Measurements from ENCODE around the gene CABP2.
A peak's percentile ranks its signal among the peaks of the same experiment; 100 is the strongest.
"Not testable (repeated sequence)": the region's sequence is repeated elsewhere in the genome, so short reads cannot be mapped to it uniquely, and the experiment has no call there.

CABP2 gene

DNA sequence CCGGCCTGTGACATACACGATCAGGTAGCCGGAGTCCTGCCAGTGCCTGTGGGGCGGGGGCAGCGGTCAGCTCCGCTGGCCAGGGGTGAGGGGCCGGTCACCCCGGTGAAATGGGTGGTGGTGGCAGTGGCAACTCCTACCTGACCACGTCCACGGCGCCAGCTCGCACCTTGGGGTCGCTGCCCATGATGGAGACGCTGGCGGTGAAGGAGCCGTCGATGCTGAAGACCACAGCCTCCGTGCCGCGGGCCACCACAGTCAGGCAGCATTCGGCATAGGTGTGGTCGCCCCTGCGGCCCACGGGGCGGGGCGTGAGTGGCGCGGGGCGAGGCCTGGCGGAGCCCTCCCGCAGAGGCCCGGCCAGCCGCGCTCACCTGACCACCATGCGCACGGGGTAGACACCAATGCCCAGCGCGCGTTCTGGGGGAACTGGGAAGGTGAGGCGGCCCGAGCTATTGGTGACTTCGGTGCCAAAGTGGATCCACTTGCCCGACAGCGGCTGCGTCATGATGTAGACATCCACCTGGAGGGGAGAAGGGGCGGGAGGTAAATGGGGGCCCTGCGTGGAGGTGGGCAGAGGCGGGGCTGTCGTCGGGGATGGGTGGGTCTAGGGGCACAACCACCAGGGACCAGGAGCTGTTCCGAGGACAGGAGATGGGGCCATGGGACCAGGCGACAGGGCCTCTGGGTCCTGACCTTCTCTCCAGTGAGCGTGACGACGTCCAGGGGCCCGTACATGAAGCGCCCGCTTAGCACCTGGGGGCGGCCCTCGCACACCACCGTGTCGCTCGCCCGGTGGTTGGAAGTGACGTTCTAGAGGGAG is 29.5 kb downstream of the CABP2 start:
- no peak for DNase-seq

DNA sequence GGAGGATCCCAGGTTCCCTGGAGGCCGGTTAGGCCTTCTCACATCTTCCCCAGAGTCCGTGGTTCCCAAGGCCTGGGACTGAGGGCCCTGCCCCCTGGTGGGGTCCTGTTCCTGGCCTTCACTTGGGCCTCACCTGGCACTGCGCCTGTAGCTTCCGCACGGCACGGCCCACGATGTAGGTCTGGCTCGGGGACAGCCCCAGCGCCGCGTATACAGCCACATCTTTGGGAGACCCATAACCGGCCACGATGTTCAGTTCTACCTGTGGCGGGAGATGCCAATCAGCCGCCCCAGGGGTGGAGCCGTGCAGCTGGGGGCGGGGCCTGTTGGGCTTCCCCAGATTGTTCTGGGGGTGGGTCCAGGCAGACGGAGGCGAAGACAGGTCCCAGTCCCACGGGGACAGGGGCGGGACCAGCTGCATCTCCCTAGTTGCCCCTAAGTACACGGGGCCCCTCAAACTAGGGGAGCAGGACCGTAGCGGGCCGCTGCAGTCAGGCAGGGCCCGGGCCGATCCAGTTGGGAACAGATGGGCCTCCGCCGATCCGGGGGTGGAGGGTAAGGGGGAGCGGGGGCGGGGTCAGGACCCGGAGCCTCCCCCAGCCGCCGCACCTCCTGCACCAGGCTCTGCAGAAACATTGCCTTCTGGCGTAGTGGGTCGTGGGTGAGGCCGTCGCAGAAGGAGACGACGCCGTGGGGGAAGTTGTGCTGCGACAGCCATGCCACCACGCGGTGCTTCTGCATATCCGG is 30.3 kb downstream of the CABP2 start:
- no peak for DNase-seq

DNA sequence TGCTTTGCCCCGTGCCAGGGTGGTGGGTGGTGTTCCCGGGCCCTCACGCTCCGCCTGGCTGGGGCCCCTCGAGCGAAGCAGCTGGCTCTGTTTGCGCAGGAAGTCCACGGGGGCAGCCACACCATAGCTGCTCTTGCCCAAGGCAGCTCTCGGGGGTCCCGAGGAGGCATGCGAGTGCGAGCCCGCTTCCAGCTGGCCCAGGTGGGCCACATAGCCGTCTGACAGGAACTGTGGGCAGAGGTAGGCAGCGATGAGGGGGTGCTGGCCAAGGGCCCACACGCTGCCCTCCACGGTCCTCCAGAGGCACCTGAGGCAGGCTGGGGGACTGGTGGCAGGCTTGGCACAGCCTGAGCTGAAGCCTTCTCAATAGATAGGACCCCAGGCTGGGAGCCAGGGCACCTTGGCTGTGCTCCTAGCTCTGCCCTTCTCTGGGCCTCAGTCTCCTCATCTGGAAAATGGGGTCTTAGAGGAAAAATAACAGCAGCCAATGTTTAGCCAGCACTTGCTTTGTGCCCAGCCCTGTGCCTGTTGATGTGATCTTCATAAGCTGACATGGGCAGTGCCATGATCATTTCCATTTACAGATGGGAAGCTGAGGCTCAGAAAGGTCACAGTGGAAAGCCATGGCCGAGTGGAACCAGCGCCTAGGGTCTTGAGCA is 31.0 kb downstream of the CABP2 start:
- DNase-seq = no peak

DNA sequence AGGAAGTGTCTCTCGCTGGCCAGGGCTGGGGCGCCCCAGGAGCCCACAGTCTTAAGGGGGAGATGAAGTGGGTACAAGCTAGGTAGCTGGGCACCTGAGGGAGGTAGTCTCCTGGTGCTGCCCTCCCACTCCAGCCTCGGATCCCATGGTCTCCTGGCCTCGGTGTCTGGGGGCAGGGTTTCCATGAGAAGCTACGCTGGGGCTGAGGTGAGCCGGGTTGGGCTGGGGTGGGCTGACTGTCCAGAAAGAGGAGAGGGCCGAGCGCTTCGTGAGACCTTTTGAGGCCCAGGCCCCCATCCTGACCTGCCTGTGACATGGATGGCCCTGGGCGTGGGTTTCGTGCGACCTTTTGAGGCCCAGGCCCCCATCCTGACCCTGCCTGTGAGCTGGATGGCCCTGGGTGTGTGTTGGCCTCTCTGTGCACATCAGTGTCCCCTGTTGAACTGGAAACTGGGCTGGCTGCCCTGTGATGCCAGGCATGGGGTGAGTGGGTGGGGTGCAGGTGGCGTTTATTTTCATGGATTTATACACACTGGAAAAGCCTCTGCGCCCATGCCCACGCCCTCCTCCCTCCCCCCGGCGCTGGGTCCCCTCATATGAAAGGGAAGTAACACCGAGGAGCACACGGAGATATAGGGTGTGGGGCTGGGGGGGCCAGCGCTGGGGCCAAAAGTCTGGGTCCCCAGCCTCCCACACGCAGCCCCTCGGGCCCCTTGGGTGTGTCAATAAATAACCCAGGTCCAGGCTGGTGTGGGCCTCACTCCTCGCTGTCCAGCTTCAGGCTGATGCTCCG is 31.8 kb downstream of the CABP2 start:
- DNase-seq = no peak

DNA sequence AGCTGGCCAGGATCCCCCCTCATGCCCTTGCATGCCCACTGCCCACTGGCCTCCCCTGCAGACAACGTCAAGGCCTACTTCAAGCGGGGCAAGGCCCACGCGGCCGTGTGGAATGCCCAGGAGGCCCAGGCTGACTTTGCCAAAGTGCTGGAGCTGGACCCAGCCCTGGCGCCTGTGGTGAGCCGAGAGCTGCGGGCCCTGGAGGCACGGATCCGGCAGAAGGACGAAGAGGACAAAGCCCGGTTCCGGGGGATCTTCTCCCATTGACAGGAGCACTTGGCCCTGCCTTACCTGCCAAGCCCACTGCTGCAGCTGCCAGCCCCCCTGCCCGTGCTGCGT is 32.5 kb downstream of the CABP2 start:
- DNase-seq = no peak

DNA sequence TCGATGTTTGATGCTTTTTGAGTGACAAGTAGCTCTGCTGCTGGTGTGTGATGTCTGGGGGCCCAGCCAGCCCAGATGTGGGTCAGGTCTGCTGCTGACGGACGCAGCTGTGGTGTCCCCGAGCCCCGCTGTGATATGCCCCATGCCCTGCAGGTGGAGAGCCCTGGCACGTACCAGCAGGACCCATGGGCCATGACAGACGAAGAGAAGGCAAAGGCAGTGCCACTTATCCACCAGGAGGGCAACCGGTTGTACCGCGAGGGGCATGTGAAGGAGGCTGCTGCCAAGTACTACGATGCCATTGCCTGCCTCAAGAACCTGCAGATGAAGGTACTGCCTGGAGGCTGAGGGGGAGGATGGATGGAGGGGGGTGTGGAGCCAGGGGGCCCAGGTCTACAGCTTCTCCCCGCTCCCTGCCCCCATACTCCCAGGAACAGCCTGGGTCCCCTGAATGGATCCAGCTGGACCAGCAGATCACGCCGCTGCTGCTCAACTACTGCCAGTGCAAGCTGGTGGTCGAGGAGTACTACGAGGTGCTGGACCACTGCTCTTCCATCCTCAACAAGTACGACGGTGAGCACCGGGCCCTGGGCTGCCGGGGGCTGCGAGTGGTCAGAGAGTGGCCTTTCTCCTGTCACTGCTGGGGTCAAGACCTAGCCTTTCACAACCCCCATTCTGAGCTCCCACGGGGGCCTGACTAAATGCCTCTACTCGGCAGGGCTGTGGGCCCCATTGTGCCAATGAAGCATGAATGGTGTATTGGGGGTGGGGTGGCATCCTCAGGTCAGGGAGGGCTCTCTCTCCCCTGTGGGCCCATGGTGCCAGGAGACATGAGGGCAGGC is 33.1 kb downstream of the CABP2 start:
- DNase-seq = no peak

DNA sequence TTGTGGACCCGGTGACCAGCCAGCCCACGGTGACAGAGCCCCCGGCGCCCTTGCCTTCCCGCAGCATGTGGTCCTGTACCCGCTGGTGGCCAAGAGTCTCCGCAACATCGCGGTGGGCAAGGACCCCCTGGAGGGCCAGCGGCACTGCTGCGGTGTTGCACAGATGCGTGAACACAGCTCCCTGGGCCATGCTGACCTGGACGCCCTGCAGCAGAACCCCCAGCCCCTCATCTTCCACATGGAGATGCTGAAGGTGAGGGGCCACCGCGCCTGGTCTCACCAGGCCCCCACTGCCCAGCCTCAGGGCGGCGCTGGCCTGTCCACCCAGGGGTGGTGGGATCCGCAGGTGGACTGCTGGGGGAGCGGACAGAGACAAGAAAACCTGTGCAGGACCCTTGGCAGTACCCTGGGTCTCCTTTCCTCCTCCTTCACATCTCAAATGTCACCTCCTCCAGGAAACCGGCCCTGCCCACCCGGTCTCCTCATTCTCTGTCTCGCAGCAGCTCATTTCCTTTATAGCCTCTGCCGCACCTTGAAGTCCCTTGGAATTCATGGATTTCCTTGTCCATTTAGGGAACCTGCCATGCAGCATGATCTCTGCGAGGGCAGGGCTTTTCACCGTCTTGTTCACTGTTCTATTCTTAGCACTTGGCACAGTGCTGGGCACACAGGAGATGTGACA is 33.9 kb downstream of the CABP2 start:
- no peak for DNase-seq

DNA sequence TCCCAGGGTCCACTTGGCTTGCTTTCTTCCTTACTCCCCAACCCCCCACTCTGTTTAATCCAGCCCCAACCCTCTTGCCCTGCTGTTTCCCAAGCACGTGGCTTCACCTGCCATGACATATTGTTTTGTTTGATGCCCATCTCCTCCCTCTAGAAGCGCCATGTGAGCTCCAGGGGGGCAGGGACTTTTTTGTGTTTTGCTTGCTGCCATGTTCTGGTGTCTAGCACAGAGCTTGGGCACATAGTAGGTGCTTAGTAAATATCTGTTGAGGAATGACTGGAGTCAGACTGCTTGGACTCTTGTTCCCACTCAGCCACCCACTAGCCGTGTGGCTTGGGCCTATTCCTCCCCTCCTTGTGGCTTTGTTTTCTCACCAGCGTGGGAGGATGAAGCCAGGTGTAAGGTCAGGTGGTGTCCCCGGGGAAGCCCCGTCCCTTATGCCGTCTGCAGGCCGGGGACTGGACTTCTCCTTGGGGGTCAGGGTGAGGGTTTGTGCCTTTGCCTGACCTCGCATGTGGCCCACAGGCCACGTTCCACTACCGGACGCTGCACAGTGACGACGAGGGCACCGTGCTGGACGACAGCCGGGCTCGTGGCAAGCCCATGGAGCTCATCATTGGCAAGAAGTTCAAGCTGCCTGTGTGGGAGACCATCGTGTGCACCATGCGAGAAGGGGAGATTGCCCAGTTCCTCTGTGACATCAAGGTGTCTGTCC is 36.6 kb downstream of the CABP2 start:
- DNase-seq = no peak

DNA sequence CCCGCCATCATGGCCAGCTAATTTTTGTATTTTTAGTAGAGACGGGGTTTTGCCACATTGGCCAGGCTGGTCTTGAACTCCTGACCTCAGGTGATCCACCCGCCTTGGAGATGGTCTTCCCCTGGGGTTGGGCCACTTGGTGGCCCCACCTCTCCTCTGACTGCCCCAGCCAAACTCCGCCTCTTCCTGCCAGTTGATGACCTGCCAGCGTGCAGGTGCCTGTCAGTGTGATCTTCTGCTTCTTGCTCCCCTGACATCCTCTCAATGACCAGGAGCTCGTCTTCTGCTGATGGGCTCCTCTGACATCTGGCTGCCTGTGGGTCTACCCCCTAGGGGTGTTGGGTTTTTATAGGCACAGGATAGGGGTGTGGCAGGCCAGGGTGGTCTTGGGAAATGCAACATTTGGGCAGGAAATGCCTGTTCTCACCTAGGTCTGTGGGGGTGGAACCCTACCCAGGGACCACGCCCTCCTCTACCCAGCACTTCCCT is 37.3 kb downstream of the CABP2 start:
- not testable (repeated sequence) for DNase-seq

DNA sequence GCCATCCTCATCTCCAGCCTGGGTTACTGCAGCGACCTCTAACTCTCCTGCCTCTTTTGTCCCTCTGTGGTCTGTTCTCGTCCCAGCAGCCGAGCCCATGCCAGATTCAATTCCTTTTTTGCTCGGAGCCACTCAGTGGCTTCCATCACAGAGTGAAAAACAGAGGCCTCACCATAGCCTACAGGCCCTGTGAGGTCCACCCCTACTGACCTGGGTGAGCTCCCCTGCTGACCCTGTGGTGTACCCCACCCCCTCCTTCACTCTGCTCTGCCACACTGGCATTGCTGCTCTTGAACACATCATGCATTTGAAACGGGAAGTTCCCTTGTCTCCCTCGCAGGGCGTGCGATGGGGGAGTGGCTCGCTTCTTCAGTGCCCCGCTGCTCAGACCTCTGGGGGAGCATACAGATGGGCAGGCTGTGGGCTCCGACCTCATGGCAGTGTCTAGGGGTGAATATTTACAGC is 38.4 kb downstream of the CABP2 start:
- DNase-seq = no peak

DNA sequence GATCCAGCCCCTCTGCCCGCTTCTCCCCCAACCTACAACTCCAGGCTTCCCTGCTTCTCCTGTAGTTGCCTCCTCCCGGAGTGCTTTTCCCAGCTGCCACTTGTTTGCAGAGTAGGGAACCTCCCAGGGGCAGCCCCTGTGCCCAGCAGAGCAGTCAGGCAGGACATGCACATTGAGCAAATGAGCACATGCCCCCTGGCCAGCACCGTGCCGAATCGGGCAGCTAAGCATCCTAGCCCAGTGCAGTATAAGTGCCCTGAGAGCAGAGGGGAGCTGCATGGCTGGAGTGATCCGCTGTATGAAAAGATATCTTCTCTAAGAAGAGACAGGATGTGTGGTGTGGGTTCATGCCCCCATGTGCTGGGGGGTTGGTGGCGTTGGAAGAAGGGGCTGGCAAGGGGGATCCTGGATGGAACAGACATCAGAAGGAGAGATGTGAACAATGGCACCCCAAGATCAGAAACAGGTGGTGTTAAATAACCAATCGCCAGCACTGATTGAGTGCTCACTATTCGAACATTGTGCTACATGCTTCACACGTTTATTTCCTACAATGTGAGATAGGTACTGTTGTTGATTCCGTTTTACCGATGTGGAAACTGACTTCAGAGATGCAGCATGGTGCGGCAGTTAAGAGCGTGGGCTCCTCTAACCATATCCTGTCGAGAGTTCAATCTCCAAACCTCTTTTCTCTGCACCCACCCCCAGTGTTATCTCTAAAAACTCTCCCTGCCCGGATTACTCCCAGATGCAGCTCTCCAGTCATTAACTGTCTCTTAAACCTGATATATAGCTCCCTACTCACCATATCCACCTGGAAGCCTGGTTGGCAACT is 39.2 kb downstream of the CABP2 start:
- no peak for DNase-seq

DNA sequence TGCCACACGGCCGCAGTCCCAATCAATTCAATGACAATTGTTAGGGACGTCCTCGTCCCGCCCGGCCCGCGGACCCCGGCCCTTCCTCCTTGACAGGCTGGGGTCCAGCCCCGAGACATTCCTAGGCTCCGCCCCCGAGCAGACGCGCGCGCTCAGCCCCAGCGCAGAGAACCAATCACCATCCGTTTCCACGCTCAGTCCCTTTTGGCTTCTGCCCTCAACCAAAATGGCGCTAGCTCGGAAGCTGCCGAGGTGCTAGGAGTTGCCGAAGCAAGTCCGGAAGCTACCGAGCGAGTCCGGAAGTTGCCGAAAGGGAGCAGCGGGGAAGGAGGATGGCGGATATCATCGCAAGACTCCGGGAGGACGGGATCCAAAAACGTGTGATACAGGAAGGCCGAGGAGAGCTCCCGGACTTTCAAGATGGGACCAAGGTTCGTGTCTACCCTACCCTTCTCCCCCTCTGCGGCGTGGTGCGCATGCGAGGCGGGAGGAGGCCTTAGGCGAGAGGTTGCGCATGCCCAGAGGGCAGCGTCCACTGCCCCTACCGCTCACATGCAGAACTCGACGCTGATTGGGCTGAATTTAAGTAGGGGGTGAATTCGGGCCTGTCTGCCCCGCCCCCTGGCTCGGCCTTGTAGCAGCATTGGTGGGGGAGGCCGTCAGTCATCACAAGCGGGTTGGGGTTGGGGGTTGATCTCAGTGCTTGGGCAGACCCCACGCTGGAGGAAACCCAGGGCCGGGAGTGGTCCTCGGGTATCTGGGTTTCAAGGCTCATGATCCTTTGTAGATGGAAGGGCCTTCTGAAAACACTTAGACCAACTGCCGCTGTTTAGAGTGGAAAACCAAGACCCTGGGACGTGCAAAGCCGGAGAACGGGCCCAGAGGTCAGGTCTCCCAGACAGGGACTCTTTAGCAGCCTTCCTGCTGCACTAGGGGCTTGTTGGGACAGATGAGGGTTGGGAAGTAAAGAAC is 40.1 kb downstream of the CABP2 start, which contains the start of gene AIP:
AIP (plus strand) TSS at position 200 of the 972 bp plus-strand sequence; CDS start at position 333, 133 bp downstream.
- peak; percentile 80 for DNase-seq

DNA sequence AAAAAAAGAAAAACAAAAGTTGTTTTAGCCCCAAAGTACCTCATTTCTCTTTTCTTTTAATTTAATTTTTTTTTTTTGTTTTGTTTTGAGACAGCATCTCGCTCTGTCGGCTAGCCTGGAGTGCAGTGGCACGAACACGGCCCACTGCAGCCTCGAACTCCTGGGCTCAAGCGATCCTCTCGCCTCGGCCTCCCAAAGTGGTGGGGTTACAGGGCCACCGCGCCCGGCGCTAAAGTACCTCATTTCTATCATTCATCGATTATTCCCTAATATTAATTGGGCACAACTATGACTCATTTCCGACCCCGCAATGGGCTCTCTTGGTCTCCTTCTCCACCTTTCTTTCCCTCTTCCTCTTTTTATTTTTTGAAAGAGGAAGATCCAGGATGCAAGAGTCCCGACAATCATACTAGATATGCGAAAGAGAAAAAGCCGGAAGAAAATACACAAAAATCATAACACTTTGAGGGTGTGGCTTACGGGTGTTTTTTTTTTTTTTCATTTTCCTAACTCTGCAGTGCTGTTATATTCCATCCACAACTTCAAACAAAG is 40.9 kb downstream of the CABP2 start:
- DNase-seq = no peak

DNA sequence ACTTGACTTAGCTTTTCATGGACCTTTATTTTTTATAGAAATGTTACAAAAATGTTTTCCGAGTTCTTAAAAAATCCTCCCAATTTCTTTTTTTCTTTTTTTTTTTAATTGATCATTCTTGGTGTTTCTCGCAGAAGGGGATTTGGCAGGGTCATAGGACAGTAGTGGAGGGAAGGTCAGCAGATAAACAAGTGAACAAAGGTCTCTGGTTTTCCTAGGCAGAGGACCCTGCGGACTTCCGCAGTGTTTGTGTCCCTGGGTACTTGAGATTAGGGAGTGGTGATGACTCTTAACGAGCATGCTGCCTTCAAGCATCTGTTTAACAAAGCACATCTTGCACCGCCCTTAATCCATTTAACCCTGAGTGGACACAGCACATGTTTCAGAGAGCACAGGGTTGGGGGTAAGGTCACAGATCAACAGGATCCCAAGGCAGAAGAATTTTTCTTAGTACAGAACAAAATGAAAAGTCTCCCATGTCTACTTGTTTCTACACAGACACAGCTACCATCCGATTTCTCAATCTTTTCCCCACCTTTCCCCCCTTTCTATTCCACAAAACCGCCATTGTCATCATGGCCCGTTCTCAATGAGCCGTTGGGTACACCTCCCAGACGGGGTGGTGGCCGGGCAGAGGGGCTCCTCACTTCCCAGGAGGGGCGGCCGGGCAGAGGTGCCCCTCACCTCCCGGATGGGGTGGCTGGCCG is 45.7 kb downstream of the CABP2 start:
- not testable (repeated sequence) for DNase-seq

DNA sequence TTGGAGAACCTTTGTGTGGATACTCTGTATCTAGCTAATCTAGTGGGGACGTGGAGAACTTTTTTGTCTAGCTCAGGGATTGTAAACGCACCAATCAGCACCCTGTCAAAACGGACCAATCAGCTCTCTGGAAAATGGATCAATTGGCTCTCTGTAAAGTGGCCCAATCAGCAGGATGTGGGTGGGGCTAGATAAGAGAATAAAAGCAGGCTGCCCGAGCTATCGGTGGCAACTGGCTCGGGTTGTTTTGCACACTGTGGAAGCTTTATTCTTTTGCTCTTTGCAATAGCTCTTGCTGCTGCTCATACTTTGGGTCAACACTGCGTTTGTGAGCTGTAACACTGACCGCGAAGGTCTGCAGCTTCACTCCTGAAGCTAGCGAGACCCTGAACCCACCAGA is 46.6 kb downstream of the CABP2 start:
- not testable (repeated sequence) for DNase-seq

DNA sequence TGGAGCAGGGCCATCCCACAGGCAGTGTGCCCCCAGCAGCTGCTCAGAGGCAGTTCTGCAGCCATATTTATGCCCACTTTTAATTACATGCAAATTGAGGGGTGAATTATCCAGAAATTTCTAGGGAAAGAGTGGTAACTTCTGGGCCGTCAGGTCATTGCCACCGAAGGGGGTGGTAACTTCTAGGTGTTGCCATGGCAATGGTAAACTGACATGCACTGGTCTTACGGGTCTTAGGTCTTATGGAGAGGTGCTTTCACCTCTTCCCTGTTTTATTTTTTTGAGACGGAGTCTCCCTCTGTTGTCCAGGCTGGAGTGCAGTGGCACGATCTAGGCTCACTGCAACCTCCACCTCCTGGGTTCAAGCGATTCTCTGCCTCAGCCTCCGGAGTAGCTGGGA is 50.4 kb downstream of the CABP2 start:
- no peak for DNase-seq

DNA sequence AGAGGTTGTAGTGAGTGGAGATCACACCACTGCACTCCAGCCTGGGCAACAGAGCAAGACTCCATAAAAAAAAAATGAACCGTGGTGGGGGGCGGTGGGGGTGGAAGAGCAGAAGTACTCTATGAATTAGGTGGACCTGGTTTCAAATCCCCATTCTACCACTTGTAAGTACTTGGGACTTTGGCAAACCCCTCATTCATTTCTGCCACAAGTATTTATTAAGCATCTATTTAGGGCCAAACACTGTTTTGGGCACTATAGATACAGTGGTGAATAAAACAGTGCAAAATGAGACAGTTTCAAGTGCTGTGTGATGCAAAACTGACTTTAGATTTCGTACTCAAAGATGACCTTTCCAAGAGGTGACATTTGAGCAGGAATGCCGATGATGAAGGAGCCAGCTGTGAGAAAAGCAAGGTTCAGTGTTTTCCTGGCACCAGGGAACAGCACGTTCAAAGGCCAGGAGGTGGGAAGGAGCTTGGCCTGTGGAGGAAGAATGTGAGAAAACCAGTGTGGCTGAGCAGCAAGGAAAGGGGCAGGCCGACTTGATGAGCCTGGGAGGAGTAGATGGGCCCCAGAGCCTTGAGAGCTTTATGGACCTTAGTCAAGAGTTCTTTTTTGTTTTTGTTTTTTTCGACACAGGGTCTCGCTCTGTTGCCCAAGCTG is 52.8 kb downstream of the CABP2 start:
- no peak for DNase-seq

All from NCI-H1436 treated with DMSO at 0.1 percent for 48 hours (cell line).